ENCODE data around the gene AZIN2.

DNA sequence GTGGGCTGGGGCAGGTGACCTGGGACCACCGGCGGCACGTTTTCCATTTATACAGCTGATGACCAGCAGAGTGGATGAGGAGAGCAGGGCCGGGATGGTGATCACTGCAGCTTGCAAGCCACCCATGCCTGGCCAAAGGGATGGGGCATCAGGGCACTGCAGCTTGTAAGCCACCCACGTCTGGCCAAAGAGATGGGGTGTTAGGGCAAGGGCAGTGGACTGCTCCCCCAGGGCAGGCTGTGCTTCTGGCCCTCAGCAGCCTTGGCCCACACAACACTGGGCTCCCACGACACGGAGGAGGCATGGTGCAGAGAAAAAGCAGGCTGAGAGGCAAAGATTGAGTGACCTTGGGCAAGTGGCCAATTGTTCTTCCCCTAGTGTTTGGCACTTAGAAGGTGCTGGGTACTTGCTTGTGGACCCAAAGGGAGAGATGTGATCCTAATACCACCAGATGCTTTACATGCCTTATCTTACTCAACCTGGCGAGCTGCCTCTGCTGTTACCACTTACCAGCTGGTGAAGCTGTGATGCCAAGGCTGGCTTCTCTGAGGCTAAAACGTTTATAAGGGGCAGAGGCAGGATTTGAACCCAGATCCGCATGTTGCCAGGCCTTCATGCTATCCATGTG is 52.6 kb downstream of the AZIN2 start:
- TF ChIP-seq POLR2A (IDR thresholded peaks at IDR 0.05) = no peak
- TF ChIP-seq, protein P1, sequence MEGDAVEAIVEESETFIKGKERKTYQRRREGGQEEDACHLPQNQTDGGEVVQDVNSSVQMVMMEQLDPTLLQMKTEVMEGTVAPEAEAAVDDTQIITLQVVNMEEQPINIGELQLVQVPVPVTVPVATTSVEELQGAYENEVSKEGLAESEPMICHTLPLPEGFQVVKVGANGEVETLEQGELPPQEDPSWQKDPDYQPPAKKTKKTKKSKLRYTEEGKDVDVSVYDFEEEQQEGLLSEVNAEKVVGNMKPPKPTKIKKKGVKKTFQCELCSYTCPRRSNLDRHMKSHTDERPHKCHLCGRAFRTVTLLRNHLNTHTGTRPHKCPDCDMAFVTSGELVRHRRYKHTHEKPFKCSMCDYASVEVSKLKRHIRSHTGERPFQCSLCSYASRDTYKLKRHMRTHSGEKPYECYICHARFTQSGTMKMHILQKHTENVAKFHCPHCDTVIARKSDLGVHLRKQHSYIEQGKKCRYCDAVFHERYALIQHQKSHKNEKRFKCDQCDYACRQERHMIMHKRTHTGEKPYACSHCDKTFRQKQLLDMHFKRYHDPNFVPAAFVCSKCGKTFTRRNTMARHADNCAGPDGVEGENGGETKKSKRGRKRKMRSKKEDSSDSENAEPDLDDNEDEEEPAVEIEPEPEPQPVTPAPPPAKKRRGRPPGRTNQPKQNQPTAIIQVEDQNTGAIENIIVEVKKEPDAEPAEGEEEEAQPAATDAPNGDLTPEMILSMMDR (IDR thresholded peaks at IDR 0.05) = no peak
